Sigmoid colon (tissue), 7 donors: ENCODE measurements around the gene CRYBG1. TPM values are rescaled to one million over a fixed set of nuclear protein-coding genes. Genes with fewer than 3 reads are reported as not detected.

Experiments used
- DNase-seq: peaks from one replicate; pipeline ENCODE4 v3.0.0-alpha.2; 2019
- H3K27ac ChIP-seq, 4 donors: fragments of 200-600 bp; sonication (generic); one replicate each; pipeline ENCODE4 v1.5.1; 2016 to 2019; ENCODE audit warnings: mild to moderate bottlenecking in 1 of 4
- H3K27me3 ChIP-seq, 3 donors: fragments of 200-600 bp; sonication (generic); one replicate each; pipeline ENCODE4 v1.5.1; 2019; ENCODE audit warnings: mild to moderate bottlenecking in 1 of 3
- H3K36me3 ChIP-seq, 4 donors: fragments of 200-600 bp; sonication (generic); one replicate each; pipeline ENCODE4 v1.5.1; 2016 to 2019
- H3K4me1 ChIP-seq, 4 donors: fragments of 200-600 bp; sonication (generic); one replicate each; pipeline ENCODE4 v1.5.1; 2017 to 2019
- H3K4me3 ChIP-seq, 4 donors: fragments of 200-600 bp; sonication (generic); one replicate each; pipeline ENCODE4 v1.5.1; 2017 to 2019; ENCODE audit warnings: mild to moderate bottlenecking in 2 of 4, moderate library complexity in 1 of 4
- H3K9me3 ChIP-seq, 4 donors: fragments of 200-600 bp in 3 of 4; sonication (generic) in 3 of 4; one replicate each; pipeline versions ENCODE4 v1.5.1 to v1.6.1; 2013 to 2019
- EP300 ChIP-seq, 4 donors: sonication (generic); formaldehyde crosslinking; IDR thresholded peaks; one replicate each; pipeline ENCODE4 v1.6.1; 2017; ENCODE audit warnings: antibody characterized with exemption in 4 of 4
- POLR2A ChIP-seq, 2 donors: fragments of 450-650 bp; IDR thresholded peaks; one replicate each; pipeline ENCODE4 v1.6.1; 2016; ENCODE audit warnings: antibody characterized with exemption in 2 of 2, mild to moderate bottlenecking in 2 of 2, moderate library complexity in 2 of 2
- POLR2AphosphoS5 ChIP-seq, 4 donors: sonication (generic); formaldehyde crosslinking; IDR thresholded peaks; one replicate each; pipeline ENCODE4 v1.6.1; 2017; ENCODE audit warnings: antibody characterized with exemption in 4 of 4
- WGBS, 2 donors: extraction: QIAGEN DNeasy Blood & Tissue Kit; methylation state at CpG; one replicate each; pipeline ENCODE4 v1.1.7; 2013; 5-methylcytosine and 5-hydroxymethylcytosine counted together
- intact Hi-C: fragments of 100-400 bp; cut with DNase I; formaldehyde crosslinking; loops from one replicate; pipeline ENCODE4 v1.15.1; 2023
- polyA plus RNA-seq, 3 donors: library from polyadenylated mRNA; stranded (reverse); fragments of 200-250 nt; gene quantifications; one replicate each; pipeline ENCODE4 v1.2.3, GENCODE V29; 2013
- total RNA-seq, 4 donors: library from RNA; depleted of rRNA; stranded (reverse); fragments of >200 nt; gene quantifications; one replicate each; pipeline ENCODE4 v1.1.0, GENCODE V29; 2016
- TF ChIP-seq, protein P1 (sequence below), 4 experiments: fragments of 450-650 bp in 3 of 4; fragments of 200-600 bp in 1 of 4; IDR thresholded peaks; one replicate each; pipeline ENCODE4 v1.5.1; 2016 to 2019; ENCODE audit warnings: antibody characterized with exemption in 4 of 4, mild to moderate bottlenecking in 3 of 4, moderate library complexity in 2 of 4
- donor health status: healthy with polysubstance abuse.
- donor health status: Bipolar disorder and iron deficiency.
- donor health status: healthy.

Gene CRYBG1
- total and polyA plus RNA-seq, 7 donors = 5.8 to 26.5 (median 10.2) TPM

- H3K9me3 ChIP-seq = no peaks in the 10 kb centered on the region
- H3K27ac ChIP-seq = no peak overlapping the region
- H3K4me1 ChIP-seq = no peaks in the 10 kb centered on the region
- H3K36me3 ChIP-seq = no peaks in the 10 kb centered on the region
- no peak for TF ChIP-seq EP300 (IDR thresholded peaks at IDR 0.05)
- TF ChIP-seq, protein P1, sequence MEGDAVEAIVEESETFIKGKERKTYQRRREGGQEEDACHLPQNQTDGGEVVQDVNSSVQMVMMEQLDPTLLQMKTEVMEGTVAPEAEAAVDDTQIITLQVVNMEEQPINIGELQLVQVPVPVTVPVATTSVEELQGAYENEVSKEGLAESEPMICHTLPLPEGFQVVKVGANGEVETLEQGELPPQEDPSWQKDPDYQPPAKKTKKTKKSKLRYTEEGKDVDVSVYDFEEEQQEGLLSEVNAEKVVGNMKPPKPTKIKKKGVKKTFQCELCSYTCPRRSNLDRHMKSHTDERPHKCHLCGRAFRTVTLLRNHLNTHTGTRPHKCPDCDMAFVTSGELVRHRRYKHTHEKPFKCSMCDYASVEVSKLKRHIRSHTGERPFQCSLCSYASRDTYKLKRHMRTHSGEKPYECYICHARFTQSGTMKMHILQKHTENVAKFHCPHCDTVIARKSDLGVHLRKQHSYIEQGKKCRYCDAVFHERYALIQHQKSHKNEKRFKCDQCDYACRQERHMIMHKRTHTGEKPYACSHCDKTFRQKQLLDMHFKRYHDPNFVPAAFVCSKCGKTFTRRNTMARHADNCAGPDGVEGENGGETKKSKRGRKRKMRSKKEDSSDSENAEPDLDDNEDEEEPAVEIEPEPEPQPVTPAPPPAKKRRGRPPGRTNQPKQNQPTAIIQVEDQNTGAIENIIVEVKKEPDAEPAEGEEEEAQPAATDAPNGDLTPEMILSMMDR (IDR thresholded peaks at IDR 0.05) = no peak
- no peak for TF ChIP-seq POLR2A (IDR thresholded peaks at IDR 0.05)
- TF ChIP-seq POLR2AphosphoS5 (IDR thresholded peaks at IDR 0.05) = no peak
- no peak for DNase-seq
- WGBS, 2 donors = 66 to 90% methylated on average over 2 of the region's 2 CpGs
- intact Hi-C loops = no loop called here
- no peak overlapping the region for H3K4me3 ChIP-seq
- H3K27me3 ChIP-seq = no peaks in the 10 kb centered on the region
Observed at GRCh38 chr6:106536851-106537250, 176.3 kb downstream of the CRYBG1 start.

GRCh38 chr6:106537662-106538061, 177.1 kb downstream of the CRYBG1 start:
- WGBS, 2 donors = 75 to 81% methylated on average over 8 of the region's 8 CpGs
- no peaks in the 10 kb centered on the region for H3K36me3 ChIP-seq
- DNase-seq = no peak
- TF ChIP-seq, protein P1 (IDR thresholded peaks at IDR 0.05) = no peak
- TF ChIP-seq EP300 (IDR thresholded peaks at IDR 0.05) = no peak
- no peak for TF ChIP-seq POLR2A (IDR thresholded peaks at IDR 0.05)
- no peak for TF ChIP-seq POLR2AphosphoS5 (IDR thresholded peaks at IDR 0.05)
- intact Hi-C loops = no loop called here
- H3K4me3 ChIP-seq = no peak overlapping the region
- H3K9me3 ChIP-seq = no peaks in the 10 kb centered on the region
- no peak overlapping the region for H3K27ac ChIP-seq
- no peaks in the 10 kb centered on the region for H3K27me3 ChIP-seq
- no peaks in the 10 kb centered on the region for H3K4me1 ChIP-seq

DNA sequence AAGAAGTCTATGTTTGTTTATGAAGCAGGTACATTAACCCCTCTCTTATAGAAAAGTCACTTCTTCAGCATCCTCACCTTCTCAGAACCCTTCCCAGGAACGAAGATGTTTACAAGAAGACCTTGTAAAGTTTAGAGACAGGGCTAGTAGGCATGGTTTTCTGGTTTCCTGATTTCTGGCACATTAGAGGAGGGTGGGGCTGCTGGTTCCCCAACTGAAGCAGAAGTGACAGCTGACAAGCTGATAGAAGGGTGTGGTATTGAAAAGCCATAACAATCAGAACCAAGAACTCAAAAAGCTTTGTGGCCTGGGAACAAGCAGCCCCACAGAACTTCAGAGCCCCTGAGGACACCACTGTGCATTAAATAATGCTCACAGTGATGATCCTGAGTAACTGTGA, 177.6 kb downstream of the CRYBG1 start:
- DNase-seq = no peak
- no peaks in the 10 kb centered on the region for H3K36me3 ChIP-seq
- no peak overlapping the region for H3K27ac ChIP-seq
- intact Hi-C loops = no loop called here
- no peaks in the 10 kb centered on the region for H3K9me3 ChIP-seq
- WGBS, 2 donors = 5 to 9% methylated on average over 1 of the region's 1 CpG
- H3K4me1 ChIP-seq = no peaks in the 10 kb centered on the region
- H3K27me3 ChIP-seq = no peaks in the 10 kb centered on the region
- TF ChIP-seq POLR2A (IDR thresholded peaks at IDR 0.05) = no peak
- TF ChIP-seq, protein P1 (IDR thresholded peaks at IDR 0.05) = no peak
- no peak for TF ChIP-seq POLR2AphosphoS5 (IDR thresholded peaks at IDR 0.05)
- TF ChIP-seq EP300 (IDR thresholded peaks at IDR 0.05) = no peak
- no peak overlapping the region for H3K4me3 ChIP-seq

DNA sequence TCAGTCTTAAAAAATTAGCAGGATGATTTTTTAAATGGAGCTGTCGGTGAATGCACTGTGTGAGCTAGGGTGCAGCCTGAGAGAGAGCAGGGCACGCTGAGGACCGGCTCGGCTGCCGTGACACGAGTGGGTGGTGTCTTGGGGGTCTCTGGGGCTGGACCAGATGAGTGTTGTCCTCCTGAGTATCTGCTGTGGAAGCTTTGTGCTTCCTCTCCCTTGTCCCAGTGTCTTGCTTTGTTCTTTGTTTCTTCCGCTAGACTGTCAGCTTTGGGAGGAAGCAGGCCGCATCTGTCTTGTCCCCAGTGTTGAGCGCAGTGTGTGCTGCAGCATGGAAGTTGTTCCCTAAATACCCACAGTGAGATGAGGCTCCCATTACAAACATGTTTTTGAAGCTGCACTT, 179.4 kb downstream of the CRYBG1 start:
- 80 to 91% methylated on average over 9 of the region's 9 CpGs for WGBS, 2 donors
- Histone ChIP-seq H3K36me3 (peaks cover 0 to 5% (median 0%) of the 10 kb centered on the region in 4 donors), H3K4me1 (no peaks in the 10 kb centered on the region), H3K4me3 (no peak overlapping the region), H3K9me3 (no peaks in the 10 kb centered on the region), H3K27me3 (no peaks in the 10 kb centered on the region), H3K27ac (no peak overlapping the region)
- intact Hi-C loops = no loop called here
- no peak for DNase-seq
- no peak for TF ChIP-seq POLR2A (IDR thresholded peaks at IDR 0.05)
- TF ChIP-seq POLR2AphosphoS5 (IDR thresholded peaks at IDR 0.05) = no peak
- TF ChIP-seq, protein P1 (IDR thresholded peaks at IDR 0.05) = no peak
- TF ChIP-seq EP300 (IDR thresholded peaks at IDR 0.05) = no peak

DNA sequence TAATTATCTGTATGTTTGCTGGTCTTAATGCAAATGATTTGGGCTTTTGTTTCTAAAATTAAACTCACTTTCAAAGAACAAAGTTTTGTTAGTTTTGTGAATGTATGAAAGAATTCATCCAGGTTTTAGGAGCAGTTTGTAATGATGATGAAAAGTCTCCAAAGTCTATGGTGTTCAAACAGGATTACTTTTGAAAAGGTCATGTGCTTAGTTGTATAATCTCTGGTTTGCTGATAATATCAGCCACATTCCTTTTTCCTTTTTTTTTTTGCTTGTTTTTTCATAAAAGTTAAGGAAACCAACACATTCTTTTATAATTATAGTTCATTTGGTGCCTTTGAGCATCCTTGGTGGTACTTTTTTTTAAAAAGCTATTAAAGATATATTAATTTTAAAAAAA, 179.9 kb downstream of the CRYBG1 start:
- TF ChIP-seq, protein P1 (IDR thresholded peaks at IDR 0.05) = no peak
- TF ChIP-seq POLR2AphosphoS5 (IDR thresholded peaks at IDR 0.05) = no peak
- TF ChIP-seq POLR2A (IDR thresholded peaks at IDR 0.05) = no peak
- no peak for TF ChIP-seq EP300 (IDR thresholded peaks at IDR 0.05)
- intact Hi-C loops = no loop called here
- no peaks in the 10 kb centered on the region for H3K27me3 ChIP-seq
- H3K4me3 ChIP-seq = no peak overlapping the region
- no peak overlapping the region for H3K27ac ChIP-seq
- no peaks in the 10 kb centered on the region for H3K4me1 ChIP-seq
- H3K36me3 ChIP-seq = peaks cover 0 to 5% (median 0%) of the 10 kb centered on the region in 4 donors
- DNase-seq = no peak
- H3K9me3 ChIP-seq = no peaks in the 10 kb centered on the region
